Endothelial cell of umbilical vein (primary cell): ENCODE data around the gene ADGRB2. TPM values are rescaled to one million over a fixed set of nuclear protein-coding genes. Genes with fewer than 3 reads are reported as not detected.

Experiments used
- BruUV-seq: library from RNA; stranded (reverse); fragments of 400-500 nt; replicated peaks from 2 replicates; lab custom pipeline; 2021; lab: Mats Ljungman, UMichigan
- CTCF ChIA-PET: fragments of 300-600, 350-600 bp; sonication (Branson Sonifier 250); formaldehyde crosslinking; loops from one replicate; lab custom pipeline; 2021; ENCODE audit warnings: antibody characterized with exemption, inconsistent platforms; lab: Charles Lee
- POLR2A ChIA-PET: fragments of 300-600, 350-600 bp; sonication (Branson Sonifier 250); formaldehyde crosslinking; loops from one replicate; lab custom pipeline; 2021; ENCODE audit warnings: antibody characterized with exemption, inconsistent platforms; lab: Charles Lee
- DNase-seq: peaks from one replicate; pipeline ENCODE4 v3.0.0-alpha.2; 2011; ENCODE audit warnings: low read depth, low spot score
- FAIRE-seq: peaks from 2 replicates; lab custom pipeline; 2011; peaks lifted over from hg19 to GRCh38; lab: Jason Lieb, UNC
- H2AFZ ChIP-seq: 2 replicates; pipeline ENCODE4 v1.6.0; 2012; ENCODE audit warnings: low read depth, low read length, control low read depth, inconsistent platforms
- H3K27ac ChIP-seq: 2 replicates; pipeline ENCODE4 v1.5.1; 2011; ENCODE audit warnings: low read depth, mild to moderate bottlenecking, control low read depth, low read length, moderate library complexity; ENCODE audit not compliant: insufficient read depth
- H3K27me3 ChIP-seq, 2 experiments: 2 replicates each; pipeline versions ENCODE4 v1.6.0 to v1.6.1; 2011; ENCODE audit warnings: low read length in 2 of 2, mixed read lengths in 1 of 2; ENCODE audit not compliant: control insufficient read depth in 2 of 2, insufficient read depth in 2 of 2
- H3K36me3 ChIP-seq, 2 experiments: 2 replicates in 1 of 2; 3 replicates in 1 of 2; pipeline ENCODE4 v1.5.1; 2011; ENCODE audit warnings: low read length in 2 of 2, mild to moderate bottlenecking in 1 of 2, moderate library complexity in 1 of 2; ENCODE audit not compliant: control insufficient read depth in 2 of 2, insufficient read depth in 2 of 2; ENCODE audit errors: extremely low read depth in 1 of 2
- H3K4me1 ChIP-seq: 3 replicates; pipeline ENCODE4 v1.5.1; 2011; ENCODE audit warnings: mild to moderate bottlenecking, low read length; ENCODE audit not compliant: control insufficient read depth, insufficient read depth; ENCODE audit errors: extremely low read depth
- H3K4me2 ChIP-seq: 2 replicates; pipeline ENCODE4 v1.6.1; 2011; ENCODE audit warnings: low read length, control low read depth, mixed read lengths; ENCODE audit not compliant: insufficient read depth
- H3K4me3 ChIP-seq, 3 experiments: fragments of 200-600 bp in 1 of 3; sonication (generic), shearing (Covaris generic) in 1 of 3; replicated peaks in 1 of 3; 2 replicates each; pipeline ENCODE4 v1.5.1; 2011 to 2016; ENCODE audit warnings: control low read depth in 3 of 3, low read length in 3 of 3, mild to moderate bottlenecking in 2 of 3, inconsistent platforms in 1 of 3, low read depth in 1 of 3, moderate library complexity in 1 of 3; ENCODE audit not compliant: insufficient read depth in 1 of 3
- H3K79me2 ChIP-seq: 2 replicates; pipeline ENCODE4 v1.6.0; 2012; ENCODE audit warnings: low read length, inconsistent platforms; ENCODE audit not compliant: control insufficient read depth, insufficient read depth
- H3K9ac ChIP-seq: replicated peaks from 2 replicates; pipeline ENCODE3; 2011; ENCODE audit warnings: low read length, control low read depth; ENCODE audit not compliant: insufficient read depth; ENCODE audit errors: extremely low read depth
- H3K9me1 ChIP-seq: replicated peaks from 3 replicates; pipeline ENCODE4 v1.6.0; 2011; ENCODE audit warnings: mild to moderate bottlenecking, low read length; ENCODE audit not compliant: control insufficient read depth, insufficient read depth; ENCODE audit errors: extremely low read depth
- H3K9me3 ChIP-seq: replicated peaks from 2 replicates; pipeline ENCODE4 v1.5.1; 2012; ENCODE audit warnings: low read length, inconsistent platforms; ENCODE audit not compliant: control insufficient read depth, insufficient read depth
- H4K20me1 ChIP-seq: replicated peaks from 2 replicates; pipeline ENCODE3; 2011; ENCODE audit warnings: mild to moderate bottlenecking, low read length; ENCODE audit not compliant: control insufficient read depth, insufficient read depth; ENCODE audit errors: extremely low read depth
- EZH2 ChIP-seq: IDR thresholded peaks from 2 replicates; pipeline ENCODE4 v1.6.1; 2012; ENCODE audit warnings: borderline replicate concordance, low read depth, mild to moderate bottlenecking, moderate library complexity, low read length, inconsistent platforms; ENCODE audit not compliant: severe bottlenecking
- FOS ChIP-seq: IDR thresholded peaks from 2 replicates; pipeline ENCODE4 v1.6.1; 2011; ENCODE audit warnings: mild to moderate bottlenecking, low read length, moderate library complexity, borderline replicate concordance; ENCODE audit not compliant: insufficient read depth
- GATA2 ChIP-seq: IDR thresholded peaks from 2 replicates; pipeline ENCODE4 v1.7.0; 2011; ENCODE audit warnings: low read depth, mild to moderate bottlenecking, moderate library complexity, mixed read lengths, low read length; ENCODE audit not compliant: insufficient read length, insufficient read depth
- JUN ChIP-seq: IDR thresholded peaks from 2 replicates; pipeline ENCODE4 v1.6.1; 2011; ENCODE audit warnings: borderline replicate concordance, low read depth; ENCODE audit not compliant: insufficient read length, insufficient read depth
- MYC ChIP-seq: IDR thresholded peaks from one replicate; pipeline ENCODE4 v1.6.1; 2011; ENCODE audit warnings: mild to moderate bottlenecking, low read depth, low read length
- POLR2A ChIP-seq: IDR thresholded peaks from 2 replicates; pipeline ENCODE4 v1.6.1; 2012; ENCODE audit warnings: low read depth, mild to moderate bottlenecking, control low read depth, low read length
- POLR2AphosphoS5 ChIP-seq: IDR thresholded peaks from 2 replicates; pipeline ENCODE4 v1.6.1; 2012; ENCODE audit warnings: low read depth, mild to moderate bottlenecking, control low read depth, low read length, moderate library complexity; ENCODE audit not compliant: insufficient read depth
- dilution Hi-C: fragments of 300-500 bp; cut with MboI; formaldehyde crosslinking; loops from one replicate; pipeline ENCODE4 v1.15.0; 2019; ENCODE audit warnings: low sequenced_read_pairs; ENCODE audit not compliant: extremely low pct_ligation_motif_present
- intact Hi-C: fragments of 100-400 bp; cut with micrococcal nuclease; formaldehyde crosslinking; loops from one replicate; pipeline ENCODE4 v1.10.0; 2022
- polyA plus RNA-seq, 4 experiments: library from polyadenylated mRNA; depleted of rRNA in 3 of 4; stranded (reverse) in 3 of 4; unstranded in 1 of 4; fragments of >200 nt; gene quantifications; 2 replicates each; pipeline versions ENCODE4 v1.2.1 to v1.2.3, GENCODE V29; 2011 to 2012; ENCODE audit warnings: missing spikeins in 1 of 4
- total RNA-seq: library from RNA; stranded (reverse); gene quantifications from 2 replicates; pipeline ENCODE4 v1.2.3, GENCODE V29; 2021
- TF ChIP-seq, protein P1 (sequence below), 2 donors: IDR thresholded peaks; 1 replicate in 1 of 2; 2 replicates in 1 of 2; pipeline ENCODE4 v1.5.1; 2011; ENCODE audit warnings: low read length in 2 of 2, mild to moderate bottlenecking in 2 of 2, moderate library complexity in 2 of 2, control low read depth in 1 of 2, inconsistent platforms in 1 of 2, low read depth in 1 of 2; ENCODE audit not compliant: insufficient read depth in 1 of 2; ENCODE audit errors: extremely low read depth in 1 of 2
- TF ChIP-seq, protein P2 (sequence below): IDR thresholded peaks from 2 replicates; pipeline ENCODE4 v1.6.1; 2011; ENCODE audit not compliant: insufficient read depth, insufficient read length

ADGRB2 gene
- total and polyA plus RNA-seq, 2 donors (not counting 3 experiments of a cell fraction or from before 2014, with no cell fraction given), result 1.3 to 1.5 TPM

DNA sequence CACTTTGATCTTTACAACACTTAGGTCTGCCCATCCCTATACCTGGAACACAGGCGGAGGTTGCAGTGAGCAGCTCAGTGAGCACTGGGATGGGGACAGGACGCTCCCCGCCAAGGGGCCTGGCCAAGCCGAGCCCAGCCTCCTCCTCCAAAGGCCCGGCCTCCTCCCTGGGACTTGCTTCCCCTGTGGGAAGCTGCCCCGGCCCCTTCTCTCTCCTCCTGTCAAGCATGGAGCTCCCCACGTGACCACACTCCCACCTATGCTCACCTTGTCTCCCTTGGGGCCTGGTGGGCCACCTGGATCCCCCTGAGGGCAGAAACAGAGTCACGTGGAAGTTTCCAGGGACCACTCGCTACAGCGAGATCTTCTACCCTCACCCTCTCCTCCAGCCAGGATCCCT, 73.2 kb downstream of the ADGRB2 start:
- no peak for TF ChIP-seq GATA2
- no peak for TF ChIP-seq POLR2A
- TF ChIP-seq EZH2, result no peak
- no peak for TF ChIP-seq POLR2AphosphoS5
- TF ChIP-seq, protein P1, sequence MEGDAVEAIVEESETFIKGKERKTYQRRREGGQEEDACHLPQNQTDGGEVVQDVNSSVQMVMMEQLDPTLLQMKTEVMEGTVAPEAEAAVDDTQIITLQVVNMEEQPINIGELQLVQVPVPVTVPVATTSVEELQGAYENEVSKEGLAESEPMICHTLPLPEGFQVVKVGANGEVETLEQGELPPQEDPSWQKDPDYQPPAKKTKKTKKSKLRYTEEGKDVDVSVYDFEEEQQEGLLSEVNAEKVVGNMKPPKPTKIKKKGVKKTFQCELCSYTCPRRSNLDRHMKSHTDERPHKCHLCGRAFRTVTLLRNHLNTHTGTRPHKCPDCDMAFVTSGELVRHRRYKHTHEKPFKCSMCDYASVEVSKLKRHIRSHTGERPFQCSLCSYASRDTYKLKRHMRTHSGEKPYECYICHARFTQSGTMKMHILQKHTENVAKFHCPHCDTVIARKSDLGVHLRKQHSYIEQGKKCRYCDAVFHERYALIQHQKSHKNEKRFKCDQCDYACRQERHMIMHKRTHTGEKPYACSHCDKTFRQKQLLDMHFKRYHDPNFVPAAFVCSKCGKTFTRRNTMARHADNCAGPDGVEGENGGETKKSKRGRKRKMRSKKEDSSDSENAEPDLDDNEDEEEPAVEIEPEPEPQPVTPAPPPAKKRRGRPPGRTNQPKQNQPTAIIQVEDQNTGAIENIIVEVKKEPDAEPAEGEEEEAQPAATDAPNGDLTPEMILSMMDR (IDR thresholded peaks at IDR 0.05; ENCODE audit: extremely low read depth in 1 of 2, insufficient read depth in 1 of 2, low read depth in 1 of 2, low read length in 2 of 2), result no peak
- no peak for TF ChIP-seq FOS
- no peak for TF ChIP-seq JUN
- TF ChIP-seq MYC, result no peak
- TF ChIP-seq, protein P2, sequence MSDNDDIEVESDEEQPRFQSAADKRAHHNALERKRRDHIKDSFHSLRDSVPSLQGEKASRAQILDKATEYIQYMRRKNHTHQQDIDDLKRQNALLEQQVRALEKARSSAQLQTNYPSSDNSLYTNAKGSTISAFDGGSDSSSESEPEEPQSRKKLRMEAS, result no peak
- CTCF ChIA-PET, result interaction anchor here (0.6 to 2.8 kb wide), 4 partner anchors 14 to 55 kb away, joined by 3 to 8 read pairs (median 8); no protein-coding TSS in a partner anchor
- Histone ChIP-seq H3K4me3 (no peak overlapping the region), H3K4me1 (peaks cover 13% of the 10 kb centered on the region), H3K27ac (no peak overlapping the region), H3K4me2 (no peak overlapping the region), H3K9me1 (no peaks in the 10 kb centered on the region), H4K20me1 (no peaks in the 10 kb centered on the region), H3K27me3 (no peaks in the 10 kb centered on the region), H3K36me3 (no peaks in the 10 kb centered on the region), H3K9ac (no peak overlapping the region), H3K9me3 (no peaks in the 10 kb centered on the region), H3K79me2 (no peaks in the 10 kb centered on the region), H2AFZ (no peak overlapping the region)
- FAIRE-seq (no peak), DNase-seq (no peak)
- POLR2A ChIA-PET, result no interaction called here
- intact Hi-C loops, result no loop called here
- BruUV-seq, result no TSS peak
- dilution Hi-C loops, result no loop called here
